ENCODE data around the gene RABL6.

DNA sequence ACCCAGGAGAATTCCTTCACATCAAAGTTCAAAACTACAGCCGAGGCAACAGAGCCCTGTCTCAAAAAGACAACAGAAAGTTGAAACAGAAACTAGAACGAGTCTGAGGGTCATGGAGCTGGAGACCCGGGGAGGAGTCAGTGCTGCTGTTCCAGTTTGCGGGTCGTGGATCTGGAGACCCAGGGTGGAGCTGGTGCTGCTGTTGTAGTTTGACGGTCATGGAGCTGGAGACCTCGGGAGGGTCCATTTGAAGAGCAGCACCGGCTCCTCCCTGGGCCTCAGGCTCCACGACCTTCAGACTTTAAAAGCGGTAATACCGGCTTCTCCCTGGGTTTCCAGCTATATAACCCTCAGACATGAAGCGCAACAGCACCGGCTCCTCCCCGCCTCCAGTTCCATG is 30.4 kb upstream of the RABL6 start:
- TF ChIP-seq, protein P1, sequence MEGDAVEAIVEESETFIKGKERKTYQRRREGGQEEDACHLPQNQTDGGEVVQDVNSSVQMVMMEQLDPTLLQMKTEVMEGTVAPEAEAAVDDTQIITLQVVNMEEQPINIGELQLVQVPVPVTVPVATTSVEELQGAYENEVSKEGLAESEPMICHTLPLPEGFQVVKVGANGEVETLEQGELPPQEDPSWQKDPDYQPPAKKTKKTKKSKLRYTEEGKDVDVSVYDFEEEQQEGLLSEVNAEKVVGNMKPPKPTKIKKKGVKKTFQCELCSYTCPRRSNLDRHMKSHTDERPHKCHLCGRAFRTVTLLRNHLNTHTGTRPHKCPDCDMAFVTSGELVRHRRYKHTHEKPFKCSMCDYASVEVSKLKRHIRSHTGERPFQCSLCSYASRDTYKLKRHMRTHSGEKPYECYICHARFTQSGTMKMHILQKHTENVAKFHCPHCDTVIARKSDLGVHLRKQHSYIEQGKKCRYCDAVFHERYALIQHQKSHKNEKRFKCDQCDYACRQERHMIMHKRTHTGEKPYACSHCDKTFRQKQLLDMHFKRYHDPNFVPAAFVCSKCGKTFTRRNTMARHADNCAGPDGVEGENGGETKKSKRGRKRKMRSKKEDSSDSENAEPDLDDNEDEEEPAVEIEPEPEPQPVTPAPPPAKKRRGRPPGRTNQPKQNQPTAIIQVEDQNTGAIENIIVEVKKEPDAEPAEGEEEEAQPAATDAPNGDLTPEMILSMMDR (IDR thresholded peaks at IDR 0.05), result no peak
- no peak for TF ChIP-seq POLR2A (IDR thresholded peaks at IDR 0.05)
